Measurements from ENCODE around the gene ING3. TPM values are rescaled to one million over a fixed set of nuclear protein-coding genes. Genes with fewer than 3 reads are reported as not detected.

ING3 gene
- total and polyA plus RNA-seq, 2 of the 8 experiments (the other 6 are each of a cell fraction or from before 2014, with no cell fraction given) = 6.0 to 17.7 TPM

- no peak for TF ChIP-seq CHD7 (IDR thresholded peaks at IDR 0.05; ENCODE audit: insufficient replicate concordance, low read length)
- TF ChIP-seq KDM4A (IDR thresholded peaks at IDR 0.05; ENCODE audit: low read depth, low read length, severe bottlenecking) = no peak
- TF ChIP-seq TBP (IDR thresholded peaks at IDR 0.05; ENCODE audit: low read depth, low read length) = no peak
Measured at GRCh38 chr7:120955577-120956149, 5.1 kb downstream of the ING3 start (continued).
